Stimulated activated CD4-positive, alpha-beta T cell treated with anti-CD3 and anti-CD28 coated beads, Interleukin-4, amount 100 ng/mL, for 4 hours (primary cell): ENCODE data around the gene GORASP1.

Experiments used
- DNase-seq, 2 experiments: peaks; one replicate each; pipeline ENCODE4 v3.0.0-alpha.2; 2020

GORASP1 gene

DNA sequence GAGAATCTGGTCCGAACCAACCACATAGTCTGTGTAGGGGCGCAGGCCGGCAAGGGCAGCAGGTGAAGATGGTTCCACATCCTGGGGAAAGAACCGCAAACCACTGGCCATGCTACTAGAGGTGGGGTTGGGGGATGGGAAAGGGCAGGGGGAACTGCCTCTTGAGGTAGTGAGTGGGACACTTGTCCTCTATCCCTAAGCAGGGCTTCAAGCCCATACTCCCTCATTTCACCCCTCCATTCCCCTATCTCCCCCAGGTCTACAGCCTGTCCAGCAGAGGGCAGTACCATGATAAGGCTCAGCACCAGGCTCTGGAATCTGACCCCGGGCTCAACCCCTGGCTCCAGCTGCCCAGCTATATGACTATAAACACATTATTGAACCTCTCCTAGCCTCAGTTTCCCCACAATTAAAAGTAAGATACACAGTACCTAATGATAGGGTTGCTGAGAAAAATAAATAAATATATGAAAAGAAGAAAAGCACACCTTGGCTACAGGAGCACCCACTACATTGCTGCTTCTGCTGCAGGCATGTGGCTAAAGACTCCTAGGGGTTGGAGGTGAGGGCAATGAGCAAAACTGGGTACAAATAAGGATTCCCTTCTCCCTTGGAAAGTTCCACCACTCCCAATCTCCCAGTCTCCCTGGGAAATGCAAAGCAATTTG lies 6.3 kb downstream of the GORASP1 start:
- DNase-seq = peak; percentile 37 to 52

DNA sequence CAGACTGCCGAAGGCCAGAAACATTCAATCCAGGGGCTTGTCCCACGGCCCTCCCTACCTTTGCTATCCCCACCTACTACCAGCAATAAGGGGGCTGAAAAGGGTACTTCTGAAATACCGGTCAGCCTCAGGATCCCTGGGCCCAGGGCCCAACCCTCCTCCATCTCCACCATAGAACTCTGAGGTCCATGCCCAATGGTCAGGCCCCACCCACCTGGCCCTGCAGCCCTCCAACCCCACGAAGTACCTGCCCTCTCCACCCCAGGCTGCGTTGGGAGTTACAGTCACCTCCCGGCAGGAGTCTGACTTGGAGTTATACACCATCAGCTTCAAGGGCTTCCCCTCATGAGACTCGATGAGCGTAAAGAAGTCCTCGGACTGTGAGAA lies 6.9 kb downstream of the GORASP1 start:
- no peak for DNase-seq

DNA sequence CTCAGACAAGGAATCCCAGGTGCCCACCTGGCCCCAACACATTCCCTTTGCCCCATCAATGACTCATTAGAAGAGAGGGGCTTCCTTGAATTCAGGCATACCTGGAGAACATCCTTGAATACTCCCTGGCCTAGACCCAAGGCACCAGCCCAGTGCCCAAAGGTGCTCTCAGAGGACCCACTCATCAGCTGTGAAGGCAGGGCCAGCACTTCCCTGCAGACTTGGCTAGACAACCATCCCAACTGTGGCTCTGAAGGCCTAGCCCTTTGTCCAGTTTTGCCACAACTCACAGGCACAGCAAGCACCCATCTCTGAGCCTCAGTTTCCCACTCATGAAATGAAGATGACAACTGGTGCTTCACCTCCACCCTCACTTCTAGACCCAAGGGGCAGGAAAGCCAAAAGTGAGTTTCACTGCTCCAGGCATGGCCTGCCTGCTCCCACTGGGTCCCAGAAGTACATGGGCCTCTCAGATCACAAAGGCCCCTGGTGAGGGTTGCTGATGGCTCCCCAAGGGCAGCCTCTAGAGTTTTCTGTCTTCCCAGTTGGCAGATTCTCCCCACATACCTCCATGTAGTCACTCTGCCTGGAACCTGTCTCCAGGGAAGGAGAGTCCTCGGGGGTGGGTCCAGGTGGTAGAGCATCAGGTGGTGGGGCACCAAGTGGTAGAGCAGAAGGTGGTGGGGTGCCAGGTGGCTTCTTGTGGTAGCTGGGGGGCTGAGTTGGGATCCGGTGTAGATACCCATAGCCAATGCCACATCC lies 7.5 kb downstream of the GORASP1 start:
- DNase-seq = no peak

DNA sequence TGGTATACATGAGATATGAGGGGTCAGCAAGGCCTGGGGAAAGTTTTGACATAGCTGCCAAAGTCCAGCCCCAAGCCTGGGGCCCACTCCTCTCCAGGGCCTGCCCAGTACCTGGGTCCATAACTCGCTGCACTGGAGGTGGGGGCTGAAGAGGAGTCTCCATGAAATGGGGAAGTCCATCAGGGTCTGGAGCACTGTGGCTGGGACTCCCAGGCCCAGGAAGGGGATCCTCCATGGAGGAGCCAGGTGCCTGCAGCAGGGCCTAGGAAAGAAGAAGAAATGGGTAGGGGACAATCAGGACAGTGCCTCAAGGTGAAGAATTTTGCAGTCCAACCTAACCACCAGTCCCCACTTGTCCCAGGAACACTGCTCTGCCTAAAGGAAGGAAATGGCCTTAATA lies 8.2 kb downstream of the GORASP1 start:
- no peak for DNase-seq

DNA sequence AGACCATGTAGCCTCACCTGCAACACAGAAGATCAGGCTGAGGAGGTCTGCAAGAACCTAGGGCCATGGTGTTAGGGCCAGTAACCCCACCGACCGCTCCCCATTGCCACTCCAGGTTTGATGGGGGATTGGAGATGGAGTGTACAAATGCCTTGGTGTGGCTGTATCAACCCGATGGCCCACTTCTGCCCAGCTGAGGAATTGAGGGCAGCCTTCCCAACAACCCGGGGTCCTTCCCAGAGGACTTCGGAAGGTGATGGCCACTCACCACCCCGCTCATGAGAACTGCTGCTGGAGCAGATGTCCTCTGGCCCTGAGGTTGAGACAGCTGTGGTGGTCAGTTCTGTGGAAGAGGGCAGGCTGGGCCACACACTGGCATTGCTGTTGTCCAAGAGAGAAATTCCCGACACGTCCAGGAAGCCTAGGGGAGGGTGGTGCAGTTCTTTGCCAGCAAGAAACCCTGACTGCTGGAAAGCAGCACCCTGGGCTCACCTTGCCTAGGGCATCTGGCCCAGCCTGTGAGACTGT lies 8.9 kb downstream of the GORASP1 start:
- DNase-seq = no peak

DNA sequence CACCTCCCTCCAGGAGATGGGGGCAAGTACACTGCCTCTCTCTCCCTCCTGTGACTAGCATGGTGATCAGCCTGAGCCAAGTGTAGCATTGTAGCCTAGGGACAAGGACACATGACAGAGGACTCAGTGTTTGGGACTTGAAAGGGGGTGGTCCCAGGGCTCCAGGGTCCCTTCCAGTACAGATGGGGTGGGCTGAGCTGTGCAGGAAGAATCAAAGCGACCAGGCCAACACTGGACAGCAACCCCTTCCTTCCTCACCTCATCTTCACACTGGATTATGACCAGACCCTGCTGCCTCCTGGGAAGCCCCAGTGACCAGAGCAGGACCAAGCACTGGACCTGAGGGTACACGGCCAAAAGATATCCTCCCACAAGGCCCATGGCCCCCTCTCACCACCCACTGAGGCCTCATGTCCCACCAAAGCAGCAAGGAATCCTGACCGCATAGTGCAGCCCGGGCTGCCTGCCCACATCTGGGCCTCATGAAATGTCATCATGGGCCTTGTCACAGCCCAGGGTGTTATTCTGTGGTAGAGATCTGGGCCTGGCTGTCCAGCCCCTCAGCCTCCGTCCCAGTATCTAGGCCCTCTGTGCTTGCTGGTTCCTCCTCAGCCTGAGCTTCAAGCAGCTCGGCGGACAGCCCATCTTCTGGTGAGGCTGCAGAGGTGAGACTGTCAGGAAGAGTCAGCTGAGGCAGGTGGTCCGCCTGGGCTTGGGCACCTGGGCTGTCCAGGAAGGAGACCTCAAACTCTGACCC lies 9.5 kb downstream of the GORASP1 start:
- DNase-seq = no peak

DNA sequence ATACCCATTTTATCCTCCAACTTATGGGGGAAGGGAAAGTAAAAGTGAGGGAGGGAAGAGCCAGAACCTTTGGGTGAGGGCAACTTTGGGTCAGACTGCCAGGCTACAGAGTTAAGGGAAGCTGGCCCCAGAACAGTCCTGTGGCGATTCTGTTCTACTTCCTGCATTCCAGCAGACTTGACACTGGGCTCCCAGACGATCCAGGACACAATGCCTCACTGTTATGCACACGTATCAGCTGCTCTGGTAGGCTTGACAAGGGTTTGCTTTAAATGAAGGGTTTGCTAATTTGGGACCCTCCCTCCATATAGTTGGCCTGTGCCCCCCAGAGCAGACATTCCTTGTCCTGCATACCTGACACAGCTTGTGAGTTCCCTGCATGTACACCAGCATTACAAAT lies 10.7 kb downstream of the GORASP1 start:
- no peak for DNase-seq

DNA sequence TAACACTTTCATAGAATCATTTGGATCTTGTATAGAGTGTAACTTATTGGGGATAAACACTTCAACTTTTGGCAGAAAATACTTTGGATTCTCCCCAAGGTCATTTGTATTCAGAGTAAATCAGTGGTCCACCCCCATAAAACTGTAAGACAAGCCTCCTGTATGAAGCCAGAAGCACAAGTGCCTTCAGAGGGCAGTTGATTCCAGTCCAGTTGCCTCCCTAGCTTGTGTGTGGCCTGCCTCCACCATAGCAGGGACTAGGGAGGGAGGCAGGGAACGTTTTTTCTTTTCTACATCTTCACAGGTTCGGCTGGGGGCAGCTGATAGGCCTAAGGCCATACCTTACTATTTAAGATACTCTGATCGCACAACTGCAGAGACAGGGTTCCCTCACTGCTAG lies 11.6 kb downstream of the GORASP1 start:
- no peak for DNase-seq

DNA sequence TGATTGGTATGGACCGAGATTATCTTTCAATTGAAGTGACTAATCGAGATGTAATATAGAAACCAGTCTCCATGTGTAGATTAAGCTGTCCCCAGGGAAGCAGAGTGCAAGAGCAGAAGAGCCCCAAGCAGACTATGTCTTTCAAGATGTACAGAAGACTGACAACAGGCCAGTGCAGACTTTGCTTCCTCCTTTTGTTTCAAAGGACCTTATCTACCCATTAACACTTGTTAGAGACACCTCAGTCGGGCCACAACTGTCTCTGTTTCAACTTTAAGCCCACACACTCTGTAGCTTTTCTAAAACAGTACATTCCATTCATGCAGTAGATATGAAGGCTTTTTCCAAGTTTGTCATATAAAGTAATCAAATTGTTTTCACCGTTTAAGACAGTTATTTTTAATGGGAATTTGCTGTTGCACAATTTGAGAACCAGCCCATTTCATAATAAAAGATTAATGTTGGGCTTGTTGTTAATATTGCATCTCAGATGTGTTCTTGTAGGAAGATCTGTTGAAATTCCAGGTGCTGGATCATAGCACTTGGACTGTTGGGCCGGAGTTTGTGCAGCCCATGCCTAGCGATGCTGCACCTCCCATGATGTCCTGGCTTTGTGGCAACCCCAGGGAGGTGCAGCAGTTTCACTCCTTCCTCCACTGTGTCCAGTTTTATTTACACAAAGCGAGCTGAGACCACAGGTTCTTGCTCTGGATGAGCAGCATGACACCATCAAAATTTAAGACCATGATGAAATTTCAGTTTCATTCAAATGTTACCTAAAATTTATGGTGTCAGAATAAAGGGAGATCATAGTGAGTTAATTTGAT lies 12.4 kb downstream of the GORASP1 start:
- DNase-seq = no peak

DNA sequence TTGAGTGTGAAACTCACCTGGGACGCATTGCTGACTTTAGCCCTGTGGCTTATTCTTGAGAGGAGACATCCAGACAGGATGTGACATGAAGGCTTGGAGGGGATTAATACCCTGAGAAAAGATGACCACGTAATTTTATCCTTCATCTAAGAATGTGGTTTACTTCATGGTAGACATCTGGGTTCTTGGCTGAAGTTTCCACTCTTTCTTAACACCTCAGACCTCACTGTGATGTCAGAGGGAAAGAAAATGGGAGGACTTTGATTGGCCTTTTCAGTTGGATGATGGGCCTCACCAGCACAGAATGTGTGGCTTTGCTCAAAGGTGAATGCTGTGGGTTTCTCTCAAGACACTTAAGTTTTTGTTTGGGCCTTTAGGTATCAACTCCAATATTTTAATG lies 16.5 kb downstream of the GORASP1 start:
- DNase-seq = no peak

DNA sequence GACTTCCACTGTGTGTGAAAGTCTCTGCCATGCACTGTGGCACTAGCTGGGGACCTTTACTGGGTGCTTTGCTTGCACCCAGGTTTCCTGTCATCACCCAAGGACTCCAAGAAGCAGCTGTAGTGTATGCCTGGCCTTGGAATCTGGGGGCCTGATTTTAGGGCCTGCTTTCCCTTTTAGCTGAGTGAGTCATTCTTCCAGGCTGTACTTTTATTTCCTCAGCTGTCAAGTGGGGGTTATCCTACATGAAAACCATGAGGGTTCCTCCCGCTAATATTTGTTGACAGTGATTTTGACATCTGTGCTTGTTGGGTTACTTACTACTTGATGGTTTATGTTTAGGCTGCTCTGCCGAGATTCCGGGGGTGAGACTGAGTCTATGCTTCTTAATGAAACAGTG lies 18.5 kb downstream of the GORASP1 start:
- no peak for DNase-seq

DNA sequence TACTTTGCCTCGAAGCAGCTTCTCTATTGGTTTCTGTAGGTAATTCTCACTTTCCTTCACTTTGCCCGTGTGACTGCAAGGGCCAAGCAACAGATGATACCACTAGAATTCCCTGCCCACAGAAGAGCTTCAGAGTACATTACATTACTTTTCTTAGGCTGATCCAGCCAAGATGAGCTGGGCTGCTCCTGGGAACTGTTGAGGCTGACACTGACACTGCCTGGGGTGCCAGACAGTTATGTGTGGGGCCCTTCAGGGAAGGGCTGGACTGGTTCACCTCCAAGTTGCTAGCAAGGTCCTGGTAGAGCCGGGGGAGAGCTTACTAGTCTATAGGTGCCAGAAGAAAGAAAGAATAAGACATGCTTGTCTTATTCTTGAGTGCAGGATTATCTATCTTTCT lies 19.0 kb downstream of the GORASP1 start:
- no peak for DNase-seq

DNA sequence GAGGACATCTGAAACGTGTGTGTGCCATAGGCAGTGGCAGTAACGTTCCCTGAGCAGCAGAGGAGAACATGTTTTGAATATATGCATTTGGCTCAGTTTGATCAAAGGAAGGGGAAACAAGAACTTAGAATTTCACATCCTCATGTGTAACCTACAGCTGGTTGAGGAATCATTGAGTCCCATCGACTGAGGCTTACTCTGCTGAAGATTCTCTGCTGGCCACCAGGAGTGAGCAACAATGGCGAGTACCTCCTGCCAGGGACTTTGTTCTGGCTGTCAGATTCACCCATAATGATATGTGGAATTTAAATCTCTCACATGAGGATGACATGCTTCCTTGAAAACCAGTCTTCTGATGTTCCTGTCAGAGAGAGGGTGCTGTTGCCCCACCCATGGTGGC lies 21.3 kb downstream of the GORASP1 start:
- no peak for DNase-seq

DNA sequence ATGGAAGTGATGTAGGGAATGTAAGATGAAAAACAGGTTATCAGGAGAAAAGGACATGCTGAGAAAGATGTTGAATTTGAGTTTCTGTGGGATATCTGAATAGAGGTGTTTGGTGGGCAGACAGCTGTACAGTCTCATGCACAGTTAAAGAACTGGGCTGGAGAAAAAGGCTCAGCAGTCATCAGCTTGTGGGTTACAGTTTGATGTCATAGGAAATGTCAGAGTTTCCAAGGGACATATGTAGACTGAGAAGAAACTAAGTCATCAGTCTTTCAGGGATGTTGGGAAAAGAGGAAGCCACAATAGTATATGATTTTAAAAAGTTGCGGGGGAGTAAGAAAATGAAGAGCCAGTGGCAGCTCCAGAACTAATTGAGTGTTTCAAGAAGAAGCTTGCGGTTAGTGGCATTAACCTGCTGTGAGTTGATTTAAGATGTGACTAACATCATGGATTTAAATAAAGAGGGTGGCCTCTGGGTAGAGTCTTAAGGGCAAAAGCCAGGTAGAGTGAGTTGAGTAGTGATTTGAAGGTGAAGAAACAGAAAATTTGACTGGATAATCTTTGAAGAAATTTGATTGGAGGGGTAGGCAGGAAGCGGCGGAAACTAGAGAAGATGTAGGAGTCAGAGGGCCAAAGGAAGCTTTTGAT lies 24.6 kb downstream of the GORASP1 start:
- DNase-seq = no peak

DNA sequence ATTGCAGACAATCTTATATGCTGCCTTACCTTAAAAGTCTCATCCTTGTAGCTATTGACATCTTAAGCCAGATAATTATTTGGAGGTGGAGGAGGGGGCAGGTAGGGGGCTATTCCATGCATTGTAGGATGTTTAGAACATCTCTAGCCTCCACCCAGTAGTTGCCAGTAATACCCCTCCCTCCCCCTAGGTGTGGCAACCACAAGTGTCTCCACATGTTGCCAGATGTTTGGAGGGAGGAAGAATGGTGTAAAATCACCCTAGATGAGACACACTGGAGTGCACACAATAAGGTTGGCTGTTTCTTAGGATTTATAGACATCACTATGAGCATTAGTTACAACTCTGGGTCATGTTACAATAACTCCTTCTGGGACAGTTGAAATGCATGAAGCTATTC lies 27.4 kb downstream of the GORASP1 start:
- no peak for DNase-seq

DNA sequence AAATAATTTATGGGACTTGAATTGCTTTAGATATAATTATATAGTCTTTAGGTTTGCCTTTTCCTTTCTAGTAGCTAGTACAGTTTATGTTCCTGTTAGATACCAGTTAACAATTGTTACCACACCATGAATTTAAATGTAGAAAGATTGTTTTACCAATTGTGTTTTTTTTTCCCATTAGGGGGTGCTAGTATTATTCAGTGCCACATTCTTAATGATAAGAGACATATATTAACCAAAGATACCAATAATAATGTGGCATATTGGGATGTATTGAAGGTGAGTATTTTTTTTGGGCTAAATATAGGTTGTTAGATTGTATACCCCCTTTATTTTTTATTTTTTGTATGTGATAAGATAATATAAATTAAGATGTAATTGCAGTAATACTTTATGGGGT lies 27.9 kb downstream of the GORASP1 start:
- no peak for DNase-seq

DNA sequence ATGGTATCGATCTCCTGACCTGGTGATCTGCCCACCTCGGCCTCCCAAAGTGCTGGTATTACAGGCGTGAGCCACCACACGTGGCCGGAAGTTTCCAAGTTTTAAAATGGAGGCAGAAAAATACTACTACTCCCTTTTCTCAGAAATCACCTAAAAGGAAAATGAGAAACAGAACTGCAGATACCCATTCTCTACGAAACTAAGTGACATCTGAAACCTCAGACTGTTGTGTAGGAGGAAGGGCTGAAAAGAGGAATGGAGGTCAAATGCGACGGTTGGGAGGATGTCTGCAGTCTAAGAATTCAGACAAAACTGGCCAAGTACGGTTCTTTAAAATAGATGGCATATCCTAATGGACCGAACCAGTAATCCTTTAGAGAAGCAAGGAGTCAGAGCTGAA lies 31.5 kb downstream of the GORASP1 start:
- DNase-seq = no peak

DNA sequence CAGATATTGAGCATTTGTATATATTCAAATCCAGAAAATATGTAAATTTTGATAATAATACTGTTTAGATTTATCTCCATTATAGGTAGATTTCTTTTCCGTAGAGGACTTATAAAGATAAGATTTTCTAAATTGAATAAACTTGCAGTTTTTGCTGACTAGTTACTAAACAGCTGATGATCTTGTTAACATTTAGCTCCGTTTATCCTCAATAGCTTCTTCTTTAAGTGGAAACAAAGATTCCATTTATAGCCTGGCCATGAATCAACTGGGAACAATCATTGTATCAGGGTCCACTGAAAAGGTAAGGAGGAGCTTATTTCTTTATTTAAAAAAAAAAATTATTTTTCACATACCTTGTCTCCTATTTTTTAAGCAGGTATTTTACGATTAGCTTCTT lies 38.9 kb downstream of the GORASP1 start:
- DNase-seq = no peak

DNA sequence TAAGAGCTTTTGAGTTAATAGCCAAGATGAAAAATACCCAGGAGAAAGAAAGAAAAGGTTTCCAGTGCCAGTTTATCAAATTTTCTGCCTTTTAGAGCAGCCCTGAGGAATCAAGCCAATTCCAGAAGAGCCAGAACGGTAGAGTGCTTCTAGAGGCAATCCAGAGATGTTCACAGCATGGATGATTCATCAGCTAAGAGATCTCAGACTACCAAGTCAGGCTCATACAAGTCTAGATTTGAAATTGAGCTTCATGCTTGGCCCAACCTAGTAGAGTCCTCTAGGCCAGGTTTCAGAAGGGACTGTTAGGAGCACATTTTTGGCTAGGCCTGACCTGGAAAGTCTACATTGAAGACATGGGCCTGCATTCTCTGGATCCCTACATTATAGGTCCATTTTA lies 40.1 kb downstream of the GORASP1 start:
- DNase-seq = no peak

DNA sequence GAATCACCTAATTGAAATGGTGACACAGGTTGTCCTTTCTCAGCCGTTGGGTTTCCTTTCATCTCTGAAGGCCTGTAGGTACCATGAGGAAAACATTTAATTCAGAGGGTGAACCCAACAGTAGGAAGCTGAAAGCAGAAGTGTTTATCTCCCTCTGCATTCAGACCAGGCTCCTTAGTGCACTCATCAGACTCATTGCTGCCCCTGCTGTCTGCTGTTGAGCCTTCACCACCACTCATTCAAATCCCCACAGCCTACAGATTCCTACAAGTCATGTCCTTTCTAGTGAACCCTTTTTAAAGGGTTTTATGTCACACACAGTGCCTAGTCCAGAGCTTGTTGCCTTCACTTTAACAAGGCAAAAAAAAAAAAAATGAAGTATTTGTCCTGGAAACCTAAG lies 42.2 kb downstream of the GORASP1 start:
- peak; percentile 5 to 6 for DNase-seq

DNA sequence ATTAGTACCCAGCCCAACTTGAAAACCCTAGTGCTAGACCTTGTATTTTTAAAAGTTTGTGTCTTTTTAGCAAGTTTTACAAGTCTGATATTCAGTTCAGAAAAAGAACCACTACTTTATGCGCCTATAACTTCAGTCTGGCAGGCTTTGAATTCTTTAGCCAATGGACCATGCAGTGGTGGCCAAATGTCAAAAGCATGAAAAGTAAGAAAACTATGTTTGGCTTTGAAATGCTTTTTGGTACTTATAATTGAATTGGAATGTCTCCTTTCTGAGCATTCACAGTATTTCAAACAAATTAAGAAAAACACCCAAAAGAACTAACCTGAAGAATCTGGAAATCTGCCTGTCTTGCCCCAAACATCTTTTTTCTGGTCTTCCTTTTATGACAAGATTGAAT lies 42.8 kb downstream of the GORASP1 start:
- no peak for DNase-seq

DNA sequence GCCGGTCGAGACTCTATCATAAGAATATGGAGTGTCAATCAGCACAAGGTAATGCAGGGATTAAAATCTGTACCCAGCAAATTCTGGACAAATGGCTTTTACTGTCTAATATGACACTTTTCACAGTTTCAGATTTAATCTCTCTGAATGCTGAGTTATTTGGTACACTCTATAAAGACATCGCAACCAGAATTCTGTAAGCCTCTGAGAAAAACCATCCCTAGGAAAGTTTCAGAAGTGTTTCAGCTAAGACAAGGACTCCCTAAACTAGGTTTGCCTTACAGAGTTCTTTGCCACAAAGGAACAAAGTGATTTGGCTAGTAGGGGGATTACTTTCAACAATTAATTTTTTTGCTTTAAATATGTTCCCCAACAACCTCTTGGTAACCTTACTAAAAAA lies 44.3 kb downstream of the GORASP1 start:
- no peak for DNase-seq
